Activated T-cell treated with anti-CD3 and anti-CD28 coated beads, Interleukin-2, amount 50 U/mL, for 24 hours (primary cell): ENCODE measurements around the gene GABBR1.

Experiments
- DNase-seq: peaks from one replicate; pipeline ENCODE4 v3.0.0-alpha.2; 2020
- H3K27ac Mint-ChIP-seq: 2 replicates; pipeline ENCODE4 v1.8.0; 2020; ENCODE audit warnings: mild to moderate bottlenecking, mixed read lengths
- H3K27me3 Mint-ChIP-seq: 2 replicates; pipeline ENCODE4 v1.8.0; 2020; ENCODE audit warnings: mixed read lengths
- H3K36me3 Mint-ChIP-seq: 2 replicates; pipeline ENCODE4 v1.8.0; 2020; ENCODE audit warnings: low read depth, mixed read lengths
- H3K4me1 Mint-ChIP-seq: 2 replicates; pipeline ENCODE4 v1.8.0; 2020; ENCODE audit warnings: low read depth, mixed read lengths
- H3K4me3 Mint-ChIP-seq: 2 replicates; pipeline ENCODE4 v1.8.0; 2020; ENCODE audit warnings: mild to moderate bottlenecking, moderate library complexity, mixed read lengths
- H3K9me3 Mint-ChIP-seq: 2 replicates; pipeline ENCODE4 v1.8.0; 2020; ENCODE audit warnings: mixed read lengths

GABBR1 gene

GRCh38 chr6:29633534-29633905, 537 bp upstream of the GABBR1 start:
- H3K9me3 Mint-ChIP-seq: no peaks in the 10 kb centered on the region
- H3K4me1 Mint-ChIP-seq: peaks cover 40% of the 10 kb centered on the region
- peak overlapping the region; percentile 84 for H3K4me3 Mint-ChIP-seq
- H3K27me3 Mint-ChIP-seq: peaks cover 5% of the 10 kb centered on the region
- peak overlapping the region; percentile 0 for H3K27ac Mint-ChIP-seq
- DNase-seq: no peak
- H3K36me3 Mint-ChIP-seq: no peaks in the 10 kb centered on the region

DNA sequence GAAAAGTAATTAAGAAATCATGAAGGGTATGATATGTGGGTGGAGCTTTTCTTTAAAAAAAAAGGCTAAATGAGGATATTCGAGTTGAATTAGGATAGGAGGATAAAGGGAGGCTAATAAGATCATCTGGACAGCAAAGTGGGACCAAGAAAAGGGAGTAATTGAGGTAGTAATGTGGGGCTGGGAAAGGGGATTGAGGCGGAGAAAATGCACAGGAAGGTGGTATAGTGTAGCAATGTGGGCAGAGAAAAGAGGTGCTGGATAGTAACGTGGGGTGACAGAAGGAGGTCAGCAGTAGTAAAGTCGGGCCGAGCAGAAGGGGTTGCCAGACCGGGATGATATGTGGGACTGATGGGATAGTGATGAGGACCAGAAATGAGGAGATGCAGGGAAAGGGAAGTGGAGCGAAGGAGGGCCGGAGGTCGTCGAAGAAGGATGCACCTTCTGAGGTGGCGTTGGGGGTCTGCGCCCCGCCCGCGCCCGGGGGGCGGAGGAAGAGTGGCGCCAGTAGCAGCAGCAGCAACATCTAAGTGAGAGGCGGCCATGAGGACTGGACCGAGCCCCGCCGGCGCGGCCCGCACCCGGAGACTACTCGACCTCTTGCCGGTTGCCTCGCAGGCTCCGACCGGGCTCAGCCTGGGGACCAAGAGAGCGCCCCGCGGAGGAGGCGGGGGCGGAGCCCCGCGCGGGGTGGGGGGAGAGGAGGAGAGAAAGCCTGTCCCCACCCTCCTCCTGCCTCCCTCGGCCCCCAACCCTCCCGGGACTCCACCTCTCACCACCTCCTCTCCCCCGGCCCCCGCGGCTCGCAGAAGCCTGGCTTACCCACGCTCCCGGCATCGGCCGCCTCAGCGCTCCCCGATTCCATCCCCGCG, 887 bp downstream of the GABBR1 start:
- Mint-ChIP-seq H3K4me1 (peaks cover 43% of the 10 kb centered on the region), H3K9me3 (no peaks in the 10 kb centered on the region), H3K27me3 (peaks cover 5% of the 10 kb centered on the region), H3K27ac (peak overlapping the region; percentile 60), H3K4me3 (peak overlapping the region; percentile 84), H3K36me3 (no peaks in the 10 kb centered on the region)
- peak; percentile 69 for DNase-seq

GRCh38 chr6:29631209-29631810, 1.7 kb downstream of the GABBR1 start:
- Mint-ChIP-seq H3K27me3 (peaks cover 5% of the 10 kb centered on the region), H3K4me1 (peaks cover 43% of the 10 kb centered on the region), H3K9me3 (no peaks in the 10 kb centered on the region), H3K36me3 (no peaks in the 10 kb centered on the region), H3K4me3 (peak overlapping the region; percentile 84), H3K27ac (no peak overlapping the region)
- no peak for DNase-seq

- H3K4me1 Mint-ChIP-seq: peaks cover 43% of the 10 kb centered on the region
- H3K27me3 Mint-ChIP-seq: peaks cover 5% of the 10 kb centered on the region
- no peak for DNase-seq
- H3K4me3 Mint-ChIP-seq: no peak overlapping the region
- no peaks in the 10 kb centered on the region for H3K9me3 Mint-ChIP-seq
- no peaks in the 10 kb centered on the region for H3K36me3 Mint-ChIP-seq
- H3K27ac Mint-ChIP-seq: no peak overlapping the region
These were observed 2.7 kb downstream of the GABBR1 start for GRCh38 chr6:29630315-29630714.

DNA sequence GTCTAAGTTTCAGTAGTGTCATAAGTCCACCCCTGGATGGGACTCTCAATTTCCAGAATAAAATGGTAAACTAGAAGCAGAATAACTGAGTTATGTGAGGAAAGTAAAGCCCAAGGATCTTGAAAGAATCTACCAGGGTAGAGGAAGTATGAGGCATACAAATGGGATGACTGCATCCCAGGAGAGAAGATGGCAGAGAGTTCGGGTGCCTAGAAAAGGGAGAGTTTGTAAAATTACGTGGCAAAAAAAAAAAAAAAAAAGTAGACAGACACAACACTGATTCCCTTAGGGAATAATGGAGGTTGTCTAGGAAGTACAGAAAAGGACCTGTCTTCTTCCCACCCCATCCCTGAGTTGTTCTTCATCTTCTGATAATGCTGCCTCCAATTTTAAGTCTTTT, 3.4 kb downstream of the GABBR1 start:
- Mint-ChIP-seq H3K27me3 (peaks cover 5% of the 10 kb centered on the region), H3K4me3 (no peak overlapping the region), H3K4me1 (peaks cover 43% of the 10 kb centered on the region), H3K36me3 (no peaks in the 10 kb centered on the region), H3K9me3 (no peaks in the 10 kb centered on the region), H3K27ac (no peak overlapping the region)
- DNase-seq: no peak

GRCh38 chr6:29628419-29629281, 4.3 kb downstream of the GABBR1 start:
- H3K9me3 Mint-ChIP-seq: no peaks in the 10 kb centered on the region
- H3K27ac Mint-ChIP-seq: peak overlapping the region; percentile 85
- H3K4me3 Mint-ChIP-seq: peak overlapping the region; percentile 81
- no peaks in the 10 kb centered on the region for H3K36me3 Mint-ChIP-seq
- DNase-seq: peak; percentile 75
- peaks cover 38% of the 10 kb centered on the region for H3K4me1 Mint-ChIP-seq
- H3K27me3 Mint-ChIP-seq: peaks cover 5% of the 10 kb centered on the region

DNA sequence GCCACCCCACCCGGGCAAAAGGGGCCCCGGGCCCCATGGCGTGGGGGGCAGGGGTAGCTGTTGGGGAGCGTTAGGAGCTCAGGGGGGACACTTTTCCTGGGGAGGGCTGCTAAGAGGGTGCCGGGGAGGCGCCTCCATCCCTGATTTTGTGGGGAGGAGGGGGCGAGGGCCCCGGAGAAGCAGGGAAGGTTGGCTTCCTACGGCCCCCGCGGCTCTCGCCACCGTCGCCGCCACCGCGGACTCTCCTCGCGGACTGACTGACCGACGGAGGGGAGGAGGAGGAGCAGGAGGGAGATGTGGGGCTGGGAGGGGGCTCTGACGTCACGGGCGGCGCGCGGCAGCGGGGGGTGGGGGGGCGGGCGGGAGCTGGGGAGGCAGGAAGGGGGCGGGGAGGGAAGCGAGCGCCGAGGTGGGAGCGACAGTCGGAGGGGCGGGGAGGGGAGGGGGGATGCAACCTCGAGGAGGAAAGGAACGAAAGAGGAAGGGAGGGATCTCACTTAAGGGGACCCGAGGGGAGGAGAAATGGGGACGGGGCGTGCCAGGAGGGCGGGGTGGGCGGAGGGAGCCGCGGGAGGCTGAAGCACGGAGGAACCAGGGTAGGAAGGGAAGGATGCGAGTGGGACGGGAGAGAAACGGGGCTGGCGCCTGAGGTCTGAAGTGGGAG, 5.1 kb downstream of the GABBR1 start:
- Mint-ChIP-seq H3K36me3 (no peaks in the 10 kb centered on the region), H3K9me3 (no peaks in the 10 kb centered on the region), H3K27ac (peak overlapping the region; percentile 85), H3K4me1 (peaks cover 32% of the 10 kb centered on the region), H3K4me3 (peak overlapping the region; percentile 81), H3K27me3 (peaks cover 5% of the 10 kb centered on the region)
- peak; percentile 73 for DNase-seq

DNA sequence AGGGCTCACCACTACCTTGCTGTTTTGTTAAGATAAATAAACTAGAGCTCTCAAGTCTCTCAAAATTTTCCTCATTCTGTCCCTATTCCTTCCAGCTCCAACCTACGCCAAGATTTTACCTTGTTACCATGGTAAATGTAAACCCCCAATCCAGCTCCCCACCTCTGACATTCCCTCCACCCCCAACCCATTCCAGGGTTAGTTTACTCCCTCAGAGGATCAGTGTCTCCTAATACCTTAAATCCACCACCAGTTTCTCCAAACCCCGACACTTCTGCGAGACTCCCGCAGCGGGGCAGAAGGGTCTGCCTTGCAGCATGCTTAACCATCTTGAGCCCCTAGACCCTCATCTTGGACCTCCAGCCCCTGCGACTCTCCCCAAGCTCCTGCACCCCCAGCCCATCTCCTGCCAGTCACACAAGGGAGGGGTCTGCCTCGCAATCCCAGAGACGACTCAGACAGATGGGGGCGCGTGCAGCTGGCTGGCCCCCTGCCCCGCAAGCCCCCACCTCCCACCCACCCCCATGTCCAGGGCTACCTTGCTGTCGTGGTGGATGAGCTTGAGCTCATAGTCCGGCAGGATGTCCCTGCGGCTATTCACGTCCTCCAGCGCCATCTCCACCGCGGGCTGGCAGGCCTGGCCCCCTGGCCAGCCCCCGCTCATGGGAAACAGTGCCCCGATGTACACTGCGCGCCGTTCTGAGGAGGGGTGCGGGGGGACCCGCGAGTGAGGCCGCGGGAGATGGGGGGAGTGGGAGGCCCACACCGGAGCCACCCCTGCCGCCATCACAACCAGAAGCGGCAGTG, 5.8 kb downstream of the GABBR1 start:
- H3K4me3 Mint-ChIP-seq: peak overlapping the region; percentile 29
- H3K9me3 Mint-ChIP-seq: no peaks in the 10 kb centered on the region
- H3K4me1 Mint-ChIP-seq: peaks cover 31% of the 10 kb centered on the region
- H3K27me3 Mint-ChIP-seq: peaks cover 4% of the 10 kb centered on the region
- H3K36me3 Mint-ChIP-seq: peaks cover 1% of the 10 kb centered on the region
- no peak for DNase-seq
- no peak overlapping the region for H3K27ac Mint-ChIP-seq

DNA sequence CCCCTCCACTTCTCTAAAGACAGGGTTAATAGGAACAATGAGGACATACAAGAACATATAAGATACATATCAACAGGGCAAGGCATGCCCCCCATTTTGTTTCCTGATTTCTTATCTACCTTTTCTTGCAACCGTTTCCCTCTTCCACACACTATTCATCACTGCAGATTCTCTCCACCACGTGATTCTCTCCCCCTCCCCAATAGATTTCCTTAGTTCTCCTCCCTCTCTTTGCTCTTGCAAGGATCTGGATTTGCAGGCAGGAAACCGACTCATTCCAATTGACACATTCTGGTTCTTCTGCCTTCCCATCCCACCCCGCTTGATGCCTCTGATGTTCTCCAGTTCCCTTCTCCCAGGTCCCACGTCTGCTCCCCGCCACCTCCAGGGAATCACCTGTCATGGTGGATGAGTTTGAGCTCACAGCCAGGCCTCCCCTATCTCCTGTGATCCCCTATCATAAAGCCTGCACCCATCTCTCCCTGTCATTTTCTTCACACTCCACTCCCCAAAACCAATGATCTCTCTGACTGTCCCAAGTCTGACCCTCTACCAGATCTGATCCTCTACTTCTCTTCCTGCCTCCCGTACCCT, 7.5 kb downstream of the GABBR1 start:
- no peak for DNase-seq
- H3K4me1 Mint-ChIP-seq: peaks cover 18% of the 10 kb centered on the region
- no peaks in the 10 kb centered on the region for H3K27me3 Mint-ChIP-seq
- no peak overlapping the region for H3K27ac Mint-ChIP-seq
- no peak overlapping the region for H3K4me3 Mint-ChIP-seq
- peaks cover 19% of the 10 kb centered on the region for H3K36me3 Mint-ChIP-seq
- H3K9me3 Mint-ChIP-seq: no peaks in the 10 kb centered on the region

DNA sequence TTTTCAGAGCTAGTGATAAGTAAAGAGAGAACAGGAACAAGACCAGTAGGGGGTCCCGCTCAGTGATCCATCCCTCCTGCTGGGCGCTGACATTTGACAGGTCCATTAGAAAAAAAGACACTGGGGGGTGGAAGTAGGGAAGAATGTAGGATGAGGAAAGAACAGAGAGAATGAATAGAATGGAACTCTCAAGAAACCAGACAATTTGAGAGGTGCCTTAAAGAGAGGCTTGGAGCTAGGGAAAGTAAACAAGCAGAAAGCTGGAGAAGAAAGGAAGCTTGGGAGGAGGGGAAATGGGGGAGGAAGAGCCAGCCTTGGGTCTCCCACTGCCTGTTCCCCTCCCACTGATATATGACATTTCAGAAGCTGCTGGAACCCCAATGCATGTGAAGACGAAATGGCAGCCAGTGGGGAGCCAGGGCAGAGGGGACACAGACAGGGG, 8.4 kb downstream of the GABBR1 start:
- Mint-ChIP-seq H3K4me1 (peaks cover 13% of the 10 kb centered on the region), H3K9me3 (no peaks in the 10 kb centered on the region), H3K36me3 (peaks cover 25% of the 10 kb centered on the region), H3K27me3 (no peaks in the 10 kb centered on the region), H3K4me3 (no peak overlapping the region), H3K27ac (no peak overlapping the region)
- no peak for DNase-seq

- Mint-ChIP-seq H3K27ac (no peak overlapping the region), H3K4me1 (no peaks in the 10 kb centered on the region), H3K4me3 (no peak overlapping the region), H3K9me3 (no peaks in the 10 kb centered on the region), H3K36me3 (peaks cover 33% of the 10 kb centered on the region), H3K27me3 (no peaks in the 10 kb centered on the region)
- no peak for DNase-seq
These were observed 12.4 kb downstream of the GABBR1 start for GRCh38 chr6:29620630-29621029.

DNA sequence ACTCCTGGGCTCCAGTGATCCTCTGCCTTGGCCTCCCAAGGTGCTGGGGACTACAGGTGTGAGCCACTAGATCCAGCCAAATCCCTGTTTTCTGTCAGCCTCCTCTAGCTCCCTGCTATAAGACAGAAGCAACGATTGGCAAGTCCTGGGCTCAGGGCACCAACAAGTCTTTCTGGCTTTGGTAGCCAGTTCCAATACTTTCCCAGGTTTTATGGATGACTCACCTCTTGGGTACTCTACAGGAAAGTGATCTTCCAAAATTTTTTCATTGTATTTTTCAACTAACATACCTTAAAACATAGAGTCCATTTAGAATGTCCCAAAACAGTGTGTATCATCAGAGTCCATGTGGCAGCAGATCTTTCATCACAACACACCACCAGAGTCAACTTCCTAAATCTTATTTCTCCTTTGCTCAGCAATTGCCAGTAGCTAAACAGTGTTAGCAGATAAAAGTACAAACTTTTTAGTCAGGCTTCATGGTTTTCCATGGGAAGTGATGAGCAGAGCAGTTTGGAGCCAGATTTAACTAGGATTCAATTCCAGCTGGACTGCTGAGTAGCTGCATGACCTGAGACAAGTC, 13.3 kb downstream of the GABBR1 start:
- no peak for DNase-seq
- no peaks in the 10 kb centered on the region for H3K4me1 Mint-ChIP-seq
- H3K36me3 Mint-ChIP-seq: peaks cover 38% of the 10 kb centered on the region
- no peaks in the 10 kb centered on the region for H3K9me3 Mint-ChIP-seq
- no peak overlapping the region for H3K27ac Mint-ChIP-seq
- no peaks in the 10 kb centered on the region for H3K27me3 Mint-ChIP-seq
- H3K4me3 Mint-ChIP-seq: no peak overlapping the region
